ENCODE data around the gene KLHL25. TPM values are rescaled to one million over a fixed set of nuclear protein-coding genes. Genes with fewer than 3 reads are reported as not detected.

The KLHL25 gene
- total RNA-seq, 2 donors from 2014 or later = 15.0 to 18.1 TPM

DNA sequence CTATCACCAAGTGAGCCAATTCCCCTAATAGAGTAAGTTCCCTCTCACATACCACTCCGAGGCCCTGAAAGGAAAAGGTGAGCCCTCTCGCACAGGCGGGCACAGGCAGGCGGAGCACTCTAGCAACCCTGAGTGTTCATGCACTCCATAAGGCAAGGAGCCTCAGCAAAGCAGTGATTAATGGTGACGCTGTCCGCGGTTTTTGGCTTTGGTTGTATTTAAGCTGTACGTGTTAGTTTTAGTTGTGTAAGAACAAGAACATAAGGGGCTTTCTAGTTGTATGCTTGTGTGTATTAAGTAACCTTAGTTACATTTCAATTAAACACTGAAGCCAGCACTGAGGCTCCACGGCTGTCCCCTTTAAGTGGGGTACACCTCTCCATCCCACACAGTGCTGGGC, 33.1 kb downstream of the KLHL25 start:
- DNase-seq (ENCODE audit: low spot score) (no peak), ATAC-seq (ENCODE audit: insufficient number of reproducible peaks, low FRiP score, low read depth) (no peak)
- H3K36me3 ChIP-seq = no peaks in the 10 kb centered on the region
- H3K27ac ChIP-seq = no peak overlapping the region
- TF ChIP-seq, protein P1, sequence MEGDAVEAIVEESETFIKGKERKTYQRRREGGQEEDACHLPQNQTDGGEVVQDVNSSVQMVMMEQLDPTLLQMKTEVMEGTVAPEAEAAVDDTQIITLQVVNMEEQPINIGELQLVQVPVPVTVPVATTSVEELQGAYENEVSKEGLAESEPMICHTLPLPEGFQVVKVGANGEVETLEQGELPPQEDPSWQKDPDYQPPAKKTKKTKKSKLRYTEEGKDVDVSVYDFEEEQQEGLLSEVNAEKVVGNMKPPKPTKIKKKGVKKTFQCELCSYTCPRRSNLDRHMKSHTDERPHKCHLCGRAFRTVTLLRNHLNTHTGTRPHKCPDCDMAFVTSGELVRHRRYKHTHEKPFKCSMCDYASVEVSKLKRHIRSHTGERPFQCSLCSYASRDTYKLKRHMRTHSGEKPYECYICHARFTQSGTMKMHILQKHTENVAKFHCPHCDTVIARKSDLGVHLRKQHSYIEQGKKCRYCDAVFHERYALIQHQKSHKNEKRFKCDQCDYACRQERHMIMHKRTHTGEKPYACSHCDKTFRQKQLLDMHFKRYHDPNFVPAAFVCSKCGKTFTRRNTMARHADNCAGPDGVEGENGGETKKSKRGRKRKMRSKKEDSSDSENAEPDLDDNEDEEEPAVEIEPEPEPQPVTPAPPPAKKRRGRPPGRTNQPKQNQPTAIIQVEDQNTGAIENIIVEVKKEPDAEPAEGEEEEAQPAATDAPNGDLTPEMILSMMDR (IDR thresholded peaks at IDR 0.05) = no peak
- H3K27me3 ChIP-seq (replicated peaks; ENCODE audit: insufficient read depth) = no peaks in the 10 kb centered on the region
- no peaks in the 10 kb centered on the region for H3K9me3 ChIP-seq
- peaks cover 10 to 41% of the 10 kb centered on the region in 2 donors for H3K4me1 ChIP-seq (ENCODE audit: control insufficient read depth in 1 of 2, low read depth in 2 of 2)
- H3K4me3 ChIP-seq = no peak overlapping the region

DNA sequence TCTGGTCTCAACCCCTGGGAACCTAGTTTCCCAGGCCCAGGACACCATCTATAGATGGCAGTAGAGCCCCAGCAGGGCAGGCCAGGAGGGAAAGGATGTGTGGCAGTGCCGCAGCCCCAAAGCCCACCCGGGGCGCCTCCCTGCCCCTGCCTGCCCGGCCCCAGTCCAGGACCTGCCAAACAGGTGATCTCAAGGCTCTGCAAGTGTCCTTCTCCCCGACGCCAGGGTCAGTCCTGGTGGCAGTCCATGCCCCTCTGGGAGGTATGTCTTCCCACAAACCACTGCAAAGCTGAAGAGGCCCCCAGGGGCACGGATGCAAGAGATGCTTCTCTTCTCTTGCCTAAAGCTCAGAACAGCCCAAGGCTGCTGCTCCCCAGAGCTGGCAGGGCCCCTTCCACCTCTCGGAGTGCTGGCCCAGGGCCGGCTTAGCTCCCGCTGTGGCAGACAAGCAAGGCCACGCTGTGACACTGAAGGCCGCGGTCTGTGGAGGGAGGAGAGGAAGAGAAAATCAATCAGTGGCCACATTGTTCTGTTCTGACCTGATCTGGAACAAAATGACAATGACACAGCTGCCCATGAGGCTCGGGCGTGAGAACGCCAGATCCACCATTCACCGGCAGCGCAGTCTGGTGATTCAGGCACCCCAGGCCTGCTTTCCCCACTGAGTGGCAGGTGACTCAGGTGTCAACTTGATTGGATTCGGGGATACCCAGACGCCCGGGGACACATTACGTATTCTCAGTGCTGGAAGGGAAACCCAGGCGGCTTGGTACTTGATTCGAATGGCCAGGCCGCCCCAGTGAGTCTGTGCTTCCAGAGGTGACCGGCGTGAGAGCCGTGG, 34.0 kb downstream of the KLHL25 start:
- no peak overlapping the region for H3K4me3 ChIP-seq
- no peaks in the 10 kb centered on the region for H3K27me3 ChIP-seq (replicated peaks; ENCODE audit: insufficient read depth)
- TF ChIP-seq, protein P1 (IDR thresholded peaks at IDR 0.05) = no peak
- H3K27ac ChIP-seq = no peak overlapping the region
- ATAC-seq (ENCODE audit: insufficient number of reproducible peaks, low FRiP score, low read depth) = no peak
- H3K36me3 ChIP-seq = no peaks in the 10 kb centered on the region
- H3K4me1 ChIP-seq (ENCODE audit: control insufficient read depth in 1 of 2, low read depth in 2 of 2) = peaks cover 10 to 37% of the 10 kb centered on the region in 2 donors
- no peak for DNase-seq (ENCODE audit: low spot score)
- no peaks in the 10 kb centered on the region for H3K9me3 ChIP-seq

DNA sequence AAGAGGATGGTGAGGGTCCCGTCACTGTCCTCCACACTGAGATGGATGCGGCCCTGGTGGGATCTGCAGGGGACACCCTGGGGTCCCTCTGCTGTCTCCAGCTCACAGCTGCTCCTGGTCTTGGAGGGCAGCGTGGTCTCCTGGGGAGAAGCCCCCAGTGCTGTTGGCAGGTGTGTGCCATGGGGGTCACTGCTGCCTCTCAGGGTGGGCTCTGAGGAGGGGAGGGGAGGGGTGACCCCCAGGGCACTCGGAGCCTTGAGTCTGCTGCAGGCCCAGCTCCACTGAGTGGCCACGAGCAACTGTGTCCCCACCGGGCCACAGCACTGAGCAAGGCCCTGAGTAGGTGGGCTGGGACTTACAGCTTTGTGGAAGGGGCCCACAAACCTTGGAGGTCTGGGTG, 34.7 kb downstream of the KLHL25 start:
- no peak for DNase-seq (ENCODE audit: low spot score)
- no peak overlapping the region for H3K27ac ChIP-seq
- H3K9me3 ChIP-seq = no peaks in the 10 kb centered on the region
- H3K27me3 ChIP-seq (replicated peaks; ENCODE audit: insufficient read depth) = no peaks in the 10 kb centered on the region
- ATAC-seq (ENCODE audit: insufficient number of reproducible peaks, low FRiP score, low read depth) = no peak
- peaks cover 10 to 39% of the 10 kb centered on the region in 2 donors for H3K4me1 ChIP-seq (ENCODE audit: control insufficient read depth in 1 of 2, low read depth in 2 of 2)
- H3K4me3 ChIP-seq = no peak overlapping the region
- no peaks in the 10 kb centered on the region for H3K36me3 ChIP-seq
- TF ChIP-seq, protein P1 (IDR thresholded peaks at IDR 0.05) = no peak

DNA sequence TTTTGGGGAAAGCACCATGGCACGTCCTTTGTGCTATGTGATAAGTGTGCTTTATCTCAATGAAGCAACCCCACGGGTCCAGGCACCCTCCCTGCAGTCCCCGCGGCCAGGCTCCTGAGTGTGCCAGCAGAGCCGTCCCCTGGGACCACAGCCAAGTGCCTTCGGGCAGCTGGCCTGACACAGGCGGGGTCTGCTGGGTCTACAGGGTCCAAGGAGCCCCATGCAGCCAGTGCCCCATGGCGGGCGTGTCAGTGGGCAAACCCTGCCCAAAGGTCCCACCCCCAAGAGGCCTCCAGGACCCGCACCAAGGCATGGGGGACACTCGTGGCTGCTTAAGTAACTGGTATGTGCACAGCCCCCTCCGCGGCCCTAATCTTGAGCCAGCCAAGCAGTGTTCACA, 35.3 kb downstream of the KLHL25 start:
- no peaks in the 10 kb centered on the region for H3K9me3 ChIP-seq
- DNase-seq (ENCODE audit: low spot score) (no peak), ATAC-seq (ENCODE audit: insufficient number of reproducible peaks, low FRiP score, low read depth) (no peak)
- peaks cover 4 to 32% of the 10 kb centered on the region in 2 donors for H3K4me1 ChIP-seq (ENCODE audit: control insufficient read depth in 1 of 2, low read depth in 2 of 2)
- H3K4me3 ChIP-seq = no peak overlapping the region
- no peaks in the 10 kb centered on the region for H3K27me3 ChIP-seq (replicated peaks; ENCODE audit: insufficient read depth)
- no peaks in the 10 kb centered on the region for H3K36me3 ChIP-seq
- no peak overlapping the region for H3K27ac ChIP-seq
- TF ChIP-seq, protein P1 (IDR thresholded peaks at IDR 0.05) = no peak

DNA sequence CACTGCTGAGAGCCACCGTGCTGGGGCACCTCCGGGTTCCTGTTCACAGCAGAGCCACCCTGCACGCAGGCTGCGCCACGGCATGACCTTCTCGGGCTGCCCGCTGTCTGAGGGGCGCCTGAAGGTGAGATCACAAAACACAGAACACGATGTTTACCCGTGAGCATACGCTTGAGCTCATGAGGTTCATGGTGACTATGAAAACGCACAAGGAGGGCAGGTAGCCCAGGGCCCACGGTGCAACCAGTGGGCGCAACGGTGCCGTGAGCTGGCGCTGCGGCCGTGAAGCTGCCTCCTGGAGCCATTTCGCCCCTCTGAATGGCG, 36.1 kb downstream of the KLHL25 start:
- H3K27me3 ChIP-seq (replicated peaks; ENCODE audit: insufficient read depth) = no peaks in the 10 kb centered on the region
- H3K4me3 ChIP-seq = no peak overlapping the region
- ATAC-seq (ENCODE audit: insufficient number of reproducible peaks, low FRiP score, low read depth) = no peak
- H3K36me3 ChIP-seq = no peaks in the 10 kb centered on the region
- DNase-seq (ENCODE audit: low spot score) = no peak
- TF ChIP-seq, protein P1 (IDR thresholded peaks at IDR 0.05) = no peak
- peaks cover 4 to 24% of the 10 kb centered on the region in 2 donors for H3K4me1 ChIP-seq (ENCODE audit: control insufficient read depth in 1 of 2, low read depth in 2 of 2)
- H3K9me3 ChIP-seq = no peaks in the 10 kb centered on the region
- no peak overlapping the region for H3K27ac ChIP-seq

Data from thoracic aorta (tissue), 2 donors.